GM19099 (cell line): Measurements from ENCODE around the gene AXL.

Experiments
- POLR2A ChIP-seq: IDR thresholded peaks from 3 replicates; pipeline ENCODE4 v1.6.1; 2011; ENCODE audit warnings: low read depth; ENCODE audit not compliant: insufficient read length; ENCODE audit errors: extremely low read depth

AXL gene

GRCh38 chr19:41244117-41244516 is 25.1 kb downstream of the AXL start:
- TF ChIP-seq POLR2A = no peak

GRCh38 chr19:41245843-41246242 is 26.8 kb downstream of the AXL start:
- no peak for TF ChIP-seq POLR2A

- TF ChIP-seq POLR2A = no peak
These were observed 29.9 kb downstream of the AXL start for GRCh38 chr19:41248895-41249294.

GRCh38 chr19:41249707-41250423 is 30.8 kb downstream of the AXL start:
- no peak for TF ChIP-seq POLR2A

GRCh38 chr19:41253660-41254059 is 34.6 kb downstream of the AXL start:
- no peak for TF ChIP-seq POLR2A

GRCh38 chr19:41255171-41255570 is 36.1 kb downstream of the AXL start:
- no peak for TF ChIP-seq POLR2A

- TF ChIP-seq POLR2A = no peak
These were observed 42.6 kb downstream of the AXL start for GRCh38 chr19:41261474-41262190.

GRCh38 chr19:41263042-41263849 is 44.2 kb downstream of the AXL start:
- TF ChIP-seq POLR2A = no peak

GRCh38 chr19:41263850-41264580 is 45.0 kb downstream of the AXL start, which contains the start of gene HNRNPUL1:
TSS of gene HNRNPUL1 (plus strand) at chr19:41264372. CDS start at chr19:41264504, 132 bp downstream.
- TF ChIP-seq POLR2A = peak; percentile 45

GRCh38 chr19:41264581-41265394 is 45.8 kb downstream of the AXL start:
- TF ChIP-seq POLR2A = peak; percentile 34

GRCh38 chr19:41265395-41266153 is 46.6 kb downstream of the AXL start:
- no peak for TF ChIP-seq POLR2A

GRCh38 chr19:41269055-41269454 is 50.0 kb downstream of the AXL start:
- no peak for TF ChIP-seq POLR2A

GRCh38 chr19:41269571-41269970 is 50.5 kb downstream of the AXL start:
- no peak for TF ChIP-seq POLR2A
